Testis (tissue), 3 donors: ENCODE measurements around the gene DPEP2. TPM values are rescaled to one million over a fixed set of nuclear protein-coding genes. Genes with fewer than 3 reads are reported as not detected.
"Not testable (repeated sequence)": the region's sequence is repeated elsewhere in the genome, so short reads cannot be mapped to it uniquely, and the experiment has no call there.

Source experiments
- DNase-seq: peaks from one replicate; pipeline ENCODE4 v3.0.0-alpha.2; 2019
- H3K27ac ChIP-seq, 2 donors: fragments of 200-600 bp; sonication (generic); one replicate each; pipeline ENCODE4 v1.5.1; 2019
- H3K27me3 ChIP-seq: fragments of 200-600 bp; sonication (generic); one replicate; pipeline ENCODE4 v1.5.1; 2019
- H3K36me3 ChIP-seq: fragments of 200-600 bp; sonication (generic); one replicate; pipeline ENCODE4 v1.5.1; 2017; ENCODE audit warnings: low read depth; ENCODE audit errors: missing control alignments
- H3K4me1 ChIP-seq: fragments of 200-600 bp; sonication (generic); one replicate; pipeline ENCODE4 v1.5.1; 2019
- H3K4me3 ChIP-seq, 2 donors: fragments of 200-600 bp; sonication (generic); one replicate each; pipeline ENCODE4 v1.5.1; 2017 to 2019
- H3K9me3 ChIP-seq: fragments of 200-600 bp; sonication (generic); one replicate; pipeline ENCODE4 v1.5.1; 2017
- CTCF ChIP-seq, 3 experiments: fragments of 450-650 bp in 2 of 3; fragments of 200-600 bp in 1 of 3; sonication (generic) in 1 of 3; IDR thresholded peaks; one replicate each; pipeline ENCODE4 v1.5.1; 2016 to 2019; ENCODE audit warnings: antibody characterized with exemption in 3 of 3, mild to moderate bottlenecking in 2 of 3, moderate library complexity in 1 of 3
- POLR2A ChIP-seq: fragments of 450-650 bp; IDR thresholded peaks from one replicate; pipeline ENCODE4 v1.6.1; 2017; ENCODE audit warnings: antibody characterized with exemption, mild to moderate bottlenecking, moderate library complexity
- WGBS, 2 donors: methylation state at CpG; one replicate each; pipeline ENCODE4 v1.1.5; 2018; 5-methylcytosine and 5-hydroxymethylcytosine counted together
- intact Hi-C: fragments of 100-400 bp; cut with DNase I; formaldehyde crosslinking; loops from one replicate; pipeline ENCODE4 v1.15.1; 2023; ENCODE audit warnings: low total_unique reads
- polyA plus RNA-seq: library from polyadenylated mRNA; stranded (reverse); fragments of 350-450 nt; fragmentation: Illumina TruSeq; extraction: RNeasy Lipid Tissue Mini Kit (QIAGEN cat#74804); gene quantifications from one replicate; pipeline ENCODE4 v1.2.3, GENCODE V29; 2014; ENCODE audit warnings: low read depth, low replicate concordance; ENCODE audit not compliant: insufficient read depth
- total RNA-seq, 2 donors: library from RNA; depleted of rRNA; stranded (reverse); fragments of >200 nt; gene quantifications; one replicate each; pipeline ENCODE4 v1.2.3, GENCODE V29; 2016

The DPEP2 gene
- total and polyA plus RNA-seq, 3 donors from 2014 or later = 2.7 to 5.9 (median 3.0) TPM

- intact Hi-C loops = no loop called here
- no peaks in the 10 kb centered on the region for H3K4me1 ChIP-seq
- WGBS, 2 donors = 90 to 100% methylated on average over 2 of the region's 2 CpGs
- H3K9me3 ChIP-seq = no peaks in the 10 kb centered on the region
- DNase-seq = no peak
- no peak overlapping the region for H3K4me3 ChIP-seq
- H3K36me3 ChIP-seq = no peaks in the 10 kb centered on the region
- no peak overlapping the region for H3K27ac ChIP-seq
- no peak for TF ChIP-seq CTCF (IDR thresholded peaks at IDR 0.05)
- TF ChIP-seq POLR2A = no peak
- no peaks in the 10 kb centered on the region for H3K27me3 ChIP-seq
These were observed 23.1 kb downstream of the DPEP2 start for GRCh38 chr16:67976205-67976604.

- no peak overlapping the region for H3K27ac ChIP-seq
- no peaks in the 10 kb centered on the region for H3K27me3 ChIP-seq
- H3K36me3 ChIP-seq = no peaks in the 10 kb centered on the region
- DNase-seq = no peak
- TF ChIP-seq CTCF (IDR thresholded peaks at IDR 0.05) (no peak), POLR2A (no peak)
- no peaks in the 10 kb centered on the region for H3K4me1 ChIP-seq
- intact Hi-C loops = no loop called here
- H3K9me3 ChIP-seq = no peaks in the 10 kb centered on the region
- 83% methylated on average over 12 to 13 of the region's 14 CpGs for WGBS, 2 donors
- H3K4me3 ChIP-seq = no peak overlapping the region
These were observed 23.8 kb downstream of the DPEP2 start for GRCh38 chr16:67975321-67976105.

- H3K9me3 ChIP-seq, H3K36me3 ChIP-seq, H3K27ac ChIP-seq, H3K27me3 ChIP-seq, DNase-seq, intact Hi-C loops, H3K4me3 ChIP-seq, H3K4me1 ChIP-seq: not testable (repeated sequence)
- WGBS, 2 donors = 87 to 95% methylated on average over 7 of the region's 7 CpGs
These were observed 27.0 kb downstream of the DPEP2 start for GRCh38 chr16:67972285-67972684.

GRCh38 chr16:67971111-67971510 is 28.2 kb downstream of the DPEP2 start:
- no peak for TF ChIP-seq POLR2A
- no peak for TF ChIP-seq CTCF (IDR thresholded peaks at IDR 0.05)
- H3K27ac ChIP-seq = no peak overlapping the region
- no peaks in the 10 kb centered on the region for H3K36me3 ChIP-seq
- peaks cover 14% of the 10 kb centered on the region for H3K4me1 ChIP-seq
- DNase-seq = no peak
- no peaks in the 10 kb centered on the region for H3K9me3 ChIP-seq
- WGBS, 2 donors = 89 to 94% methylated on average over 9 of the region's 9 CpGs
- intact Hi-C loops = no loop called here
- no peak overlapping the region for H3K4me3 ChIP-seq
- no peaks in the 10 kb centered on the region for H3K27me3 ChIP-seq

GRCh38 chr16:67969254-67970039 is 29.8 kb downstream of the DPEP2 start:
- Histone ChIP-seq H3K4me3 (peak overlapping the region; percentile 82 to 89), H3K9me3 (no peaks in the 10 kb centered on the region), H3K4me1 (peaks cover 20% of the 10 kb centered on the region), H3K27me3 (no peaks in the 10 kb centered on the region), H3K36me3 (no peaks in the 10 kb centered on the region), H3K27ac (peak overlapping the region; percentile 75 to 94)
- intact Hi-C loops = no loop called here
- WGBS, 2 donors = 20 to 31% methylated on average over 36 to 40 of the region's 40 CpGs
- DNase-seq = no peak
- TF ChIP-seq CTCF (IDR thresholded peaks at IDR 0.05) (no peak), POLR2A (no peak)
